Loucy (cell line): ENCODE measurements around the gene CTCFL.

Experiments used
- EZH2phosphoT487 ChIP-seq: fragments of 200-600 bp; IDR thresholded peaks from 2 replicates; pipeline ENCODE4 v1.6.1; 2018; ENCODE audit warnings: antibody characterized with exemption, mild to moderate bottlenecking, moderate library complexity, borderline replicate concordance
- TF ChIP-seq, protein P1 (sequence below): fragments of 200-600 bp; sonication (generic); conservative IDR thresholded peaks from 2 replicates; pipeline ENCODE4 v1.5.1; 2014; ENCODE audit warnings: mild to moderate bottlenecking, antibody characterized with exemption, low read length

DNA sequence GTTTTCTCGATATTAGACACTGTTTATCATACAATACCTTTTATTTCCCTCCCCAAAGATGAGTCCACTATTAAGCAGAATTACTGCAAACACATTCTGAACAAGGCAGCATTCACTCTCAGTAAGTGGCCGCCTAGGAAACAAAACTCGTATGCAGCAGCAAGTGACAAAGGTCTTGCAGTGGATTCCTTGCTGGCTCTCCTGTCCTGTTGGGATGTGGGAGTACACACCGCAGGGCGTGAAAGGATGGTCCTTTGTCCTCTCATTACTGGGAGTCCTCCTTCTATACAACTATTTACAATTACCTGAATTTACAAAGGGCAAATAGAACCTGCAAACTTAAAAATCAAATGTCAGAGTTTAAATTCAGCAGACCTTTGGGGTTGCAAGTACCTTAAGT, 16.1 kb downstream of the CTCFL start:
- TF ChIP-seq, protein P1, sequence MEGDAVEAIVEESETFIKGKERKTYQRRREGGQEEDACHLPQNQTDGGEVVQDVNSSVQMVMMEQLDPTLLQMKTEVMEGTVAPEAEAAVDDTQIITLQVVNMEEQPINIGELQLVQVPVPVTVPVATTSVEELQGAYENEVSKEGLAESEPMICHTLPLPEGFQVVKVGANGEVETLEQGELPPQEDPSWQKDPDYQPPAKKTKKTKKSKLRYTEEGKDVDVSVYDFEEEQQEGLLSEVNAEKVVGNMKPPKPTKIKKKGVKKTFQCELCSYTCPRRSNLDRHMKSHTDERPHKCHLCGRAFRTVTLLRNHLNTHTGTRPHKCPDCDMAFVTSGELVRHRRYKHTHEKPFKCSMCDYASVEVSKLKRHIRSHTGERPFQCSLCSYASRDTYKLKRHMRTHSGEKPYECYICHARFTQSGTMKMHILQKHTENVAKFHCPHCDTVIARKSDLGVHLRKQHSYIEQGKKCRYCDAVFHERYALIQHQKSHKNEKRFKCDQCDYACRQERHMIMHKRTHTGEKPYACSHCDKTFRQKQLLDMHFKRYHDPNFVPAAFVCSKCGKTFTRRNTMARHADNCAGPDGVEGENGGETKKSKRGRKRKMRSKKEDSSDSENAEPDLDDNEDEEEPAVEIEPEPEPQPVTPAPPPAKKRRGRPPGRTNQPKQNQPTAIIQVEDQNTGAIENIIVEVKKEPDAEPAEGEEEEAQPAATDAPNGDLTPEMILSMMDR = no peak
- no peak for TF ChIP-seq EZH2phosphoT487
